NCI-H2107 treated with DMSO at 0.1 percent for 48 hours (cell line): ENCODE measurements around the gene LDHD.

Experiments
- DNase-seq: peaks from one replicate; lab custom pipeline; 2025; ENCODE audit not compliant: unreplicated experiment; lab: John Stamatoyannopoulos, UW

LDHD gene

DNA sequence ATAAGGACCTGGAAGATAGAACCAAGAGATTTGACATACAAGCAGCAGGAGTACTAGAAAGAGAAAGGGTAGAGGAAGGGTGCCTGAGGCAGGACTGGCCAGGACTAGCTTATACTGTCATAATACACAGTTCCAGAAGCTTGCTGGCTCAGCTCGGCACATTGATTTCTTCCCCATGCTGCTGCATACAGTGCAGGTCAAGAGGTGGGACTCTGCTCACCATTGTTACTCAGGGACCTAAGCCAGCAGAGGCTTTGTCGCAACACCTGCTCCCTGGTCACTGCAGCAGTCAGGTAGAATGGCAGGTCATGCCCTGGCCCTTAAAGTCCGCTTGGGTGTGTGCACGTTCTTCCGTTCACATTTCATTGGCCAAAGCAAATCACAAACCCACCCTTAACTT lies 32.8 kb downstream of the LDHD start:
- DNase-seq, result no peak

DNA sequence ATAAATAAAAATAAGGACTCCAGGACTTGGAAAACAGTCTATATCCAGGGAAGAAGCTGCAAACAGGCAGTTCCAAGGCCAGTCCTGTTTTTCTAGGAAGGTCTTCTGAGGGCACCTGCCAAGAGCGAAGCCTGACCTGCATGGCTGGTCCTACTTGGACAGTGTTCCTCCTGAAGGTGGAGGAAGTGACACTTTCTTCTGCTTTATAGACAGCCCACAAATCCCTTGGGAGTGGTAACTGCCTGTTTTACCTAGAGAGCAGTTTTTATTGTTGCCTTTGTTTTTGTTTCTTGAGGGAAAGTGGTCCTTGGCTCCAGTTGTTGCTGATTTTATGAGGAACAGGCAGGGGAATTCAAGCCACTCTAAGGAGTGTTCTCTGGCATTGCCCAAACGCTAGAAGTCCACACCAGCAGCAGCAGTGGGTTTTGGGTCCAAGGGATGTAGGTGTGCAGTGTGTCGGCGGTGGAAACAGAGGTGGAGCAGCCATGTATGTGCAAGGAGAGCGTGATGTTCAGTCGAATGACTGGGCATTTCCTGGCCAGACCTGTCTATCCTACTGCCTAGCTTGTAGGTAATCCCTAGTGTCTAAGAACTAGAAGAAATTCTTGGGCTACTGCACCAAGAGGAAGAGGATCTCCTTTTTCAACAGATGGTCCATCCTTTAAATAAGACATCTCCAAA lies 35.3 kb downstream of the LDHD start:
- DNase-seq, result no peak

DNA sequence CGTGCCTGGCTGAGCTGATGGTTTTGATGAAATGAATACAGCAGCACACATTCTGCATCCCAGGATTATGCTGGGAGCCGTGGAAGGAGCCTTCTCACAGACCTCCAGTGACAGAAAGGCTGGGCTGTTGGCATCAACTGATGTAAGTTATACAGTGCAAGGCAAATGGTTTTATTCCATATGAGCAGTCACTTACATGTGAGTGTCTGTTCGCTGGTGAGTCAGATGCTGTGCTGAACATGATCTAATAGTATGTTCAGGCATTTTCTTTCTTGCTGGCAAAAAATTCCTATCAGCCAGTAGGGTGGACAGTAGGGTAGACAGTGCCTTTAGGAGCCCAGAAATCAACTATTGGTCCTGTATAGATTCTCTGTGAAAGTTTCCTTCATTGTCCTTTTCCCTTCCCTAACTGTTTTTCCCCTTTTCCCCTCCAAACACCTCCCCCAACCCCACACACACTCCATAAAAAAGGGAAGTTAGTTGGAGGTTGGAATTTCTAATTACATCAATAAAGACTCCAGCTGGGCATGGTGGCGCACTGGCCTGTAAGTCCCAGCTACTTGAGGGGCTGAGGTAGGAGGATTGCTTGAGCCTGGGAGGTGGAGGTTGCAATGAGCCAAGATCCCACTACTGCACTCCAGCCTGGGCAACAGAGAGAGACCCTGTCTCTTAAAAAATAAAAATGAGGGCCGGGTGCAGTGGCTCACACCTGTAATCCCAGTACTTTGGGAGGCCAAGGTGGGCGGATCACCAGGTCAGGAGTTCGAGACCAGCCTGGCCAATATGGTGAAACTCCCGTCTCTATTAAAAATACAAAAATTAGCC lies 36.2 kb downstream of the LDHD start:
- DNase-seq, result no peak

DNA sequence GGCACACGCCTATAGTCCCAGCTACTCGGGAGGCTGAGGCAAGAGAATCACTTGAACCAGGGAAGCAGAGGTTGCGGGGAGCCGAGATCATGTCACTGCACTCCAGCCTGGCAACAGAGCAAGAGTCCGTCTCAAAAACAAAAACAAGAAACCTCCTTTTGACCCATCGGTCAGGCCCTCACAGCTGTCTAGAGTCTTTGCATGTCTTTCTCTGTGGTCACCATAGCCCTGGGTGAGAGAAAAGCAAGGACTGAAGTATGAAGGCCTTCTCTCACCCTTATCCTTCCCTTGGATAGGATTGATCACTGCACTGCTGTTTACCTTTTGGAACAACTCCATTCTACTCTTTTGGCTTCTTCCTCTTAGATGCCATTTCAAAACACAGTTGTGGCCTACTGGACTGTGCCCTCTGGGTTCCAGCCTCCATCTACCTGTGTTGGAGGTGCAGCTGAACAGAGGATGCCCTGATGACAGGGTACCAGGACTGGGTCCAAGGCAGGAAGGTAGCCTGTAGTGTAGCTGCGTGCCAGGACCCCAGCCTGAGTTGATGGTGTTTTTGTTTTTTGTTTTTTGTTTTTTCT lies 37.1 kb downstream of the LDHD start:
- DNase-seq, result no peak

DNA sequence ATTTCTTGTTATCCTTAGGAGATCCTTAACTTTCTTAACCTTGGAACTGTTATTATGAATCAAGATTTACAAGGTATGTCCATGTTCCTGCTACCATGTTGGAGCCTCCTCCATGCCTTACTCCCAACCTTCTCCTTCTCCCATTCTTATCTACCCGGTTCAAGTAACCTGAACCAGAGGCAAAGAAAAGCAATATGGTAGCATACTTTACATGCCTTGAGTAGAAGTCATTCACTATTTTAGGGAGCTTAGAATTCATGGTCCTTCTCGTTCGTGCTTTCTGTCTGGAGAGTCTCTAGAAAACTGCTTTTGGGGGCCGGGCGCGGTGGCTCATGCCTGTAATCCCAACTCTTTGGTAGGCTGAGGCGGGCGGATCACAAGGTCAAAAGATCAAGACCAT lies 37.7 kb downstream of the LDHD start:
- no peak for DNase-seq

DNA sequence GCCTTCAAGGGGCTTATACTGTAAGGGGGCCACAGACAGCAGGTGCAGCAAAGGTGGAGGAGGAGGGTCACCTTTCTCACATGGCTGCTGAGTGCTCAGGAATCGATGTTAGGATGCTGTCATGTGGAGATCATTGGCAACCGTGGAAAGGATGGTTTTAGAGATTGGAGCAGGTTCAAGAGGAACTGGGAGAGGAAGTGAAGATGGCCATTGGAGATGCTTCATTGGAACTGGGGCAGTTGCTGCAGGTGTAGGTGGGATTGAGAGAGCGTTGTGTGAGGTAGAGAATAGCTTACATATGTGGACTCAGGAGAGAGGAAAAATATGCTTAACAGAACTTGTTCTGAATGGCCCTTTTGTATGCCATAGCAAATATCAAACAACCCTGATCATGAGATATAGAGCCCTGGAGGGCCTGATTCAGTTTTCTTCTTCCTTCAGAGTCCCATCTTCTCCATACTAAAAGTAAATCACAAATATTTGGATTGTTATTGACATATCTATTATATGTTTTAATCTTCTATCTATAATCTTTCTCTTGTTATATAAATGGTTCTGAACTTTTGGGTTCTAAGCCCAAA lies 40.8 kb downstream of the LDHD start:
- no peak for DNase-seq

DNA sequence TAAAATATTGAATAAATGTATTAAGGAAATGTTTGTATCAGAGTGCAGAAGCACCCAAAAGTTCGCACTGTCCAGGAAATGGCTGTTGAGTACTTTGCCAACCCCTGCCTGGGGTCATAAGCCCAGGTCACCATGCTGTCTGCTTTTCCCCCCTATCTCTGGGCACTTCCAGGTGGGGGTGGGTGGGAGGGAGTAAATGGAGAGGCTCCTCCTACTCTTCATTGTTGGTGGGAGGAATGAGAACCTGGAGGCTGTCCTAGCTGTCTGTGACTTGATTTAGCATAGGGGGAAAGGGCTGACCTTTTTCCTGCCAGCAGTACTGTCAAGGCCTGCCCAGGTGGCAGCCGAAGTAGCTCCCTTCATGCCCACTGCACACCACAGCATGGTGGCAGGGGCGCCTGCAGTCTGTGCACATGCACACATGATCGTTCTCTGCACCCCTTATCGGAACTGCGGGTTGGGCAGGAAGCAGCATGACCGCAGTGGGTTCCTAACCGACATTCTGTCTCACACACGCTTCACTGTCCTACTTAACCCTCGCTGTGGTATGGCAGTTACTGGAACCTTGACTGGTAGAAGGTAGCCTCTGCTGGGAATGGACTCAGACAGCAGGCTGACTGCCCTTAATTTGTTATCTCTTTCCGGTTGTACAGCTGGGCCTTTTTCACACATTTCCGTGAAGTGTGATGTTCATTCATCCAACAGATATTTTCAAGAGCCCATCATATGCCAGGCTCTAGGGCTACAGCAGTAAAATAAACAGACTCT lies 41.5 kb downstream of the LDHD start:
- no peak for DNase-seq

DNA sequence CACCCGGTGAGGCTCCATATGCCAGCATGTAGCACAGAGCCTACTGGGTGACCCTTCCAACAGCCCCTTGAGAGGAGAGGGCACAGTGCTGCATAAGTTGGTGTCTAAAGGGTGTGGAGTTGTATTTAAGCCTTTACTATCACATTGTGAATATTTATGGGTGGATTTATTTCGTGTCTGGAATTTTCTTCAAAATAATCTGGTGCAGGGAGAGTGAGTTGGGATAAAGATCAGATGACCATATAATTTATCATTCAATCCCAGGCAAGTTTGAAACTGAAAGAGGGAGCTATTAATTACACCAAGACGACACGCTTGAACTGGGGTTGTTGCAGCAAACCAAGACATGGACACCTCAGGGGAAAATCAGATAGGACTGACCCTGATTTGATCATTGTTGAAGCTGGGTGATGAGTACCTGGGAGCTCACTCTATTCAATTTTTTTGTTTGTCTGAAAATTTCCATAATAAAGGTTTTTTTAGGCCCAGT lies 42.2 kb downstream of the LDHD start:
- DNase-seq, result no peak

DNA sequence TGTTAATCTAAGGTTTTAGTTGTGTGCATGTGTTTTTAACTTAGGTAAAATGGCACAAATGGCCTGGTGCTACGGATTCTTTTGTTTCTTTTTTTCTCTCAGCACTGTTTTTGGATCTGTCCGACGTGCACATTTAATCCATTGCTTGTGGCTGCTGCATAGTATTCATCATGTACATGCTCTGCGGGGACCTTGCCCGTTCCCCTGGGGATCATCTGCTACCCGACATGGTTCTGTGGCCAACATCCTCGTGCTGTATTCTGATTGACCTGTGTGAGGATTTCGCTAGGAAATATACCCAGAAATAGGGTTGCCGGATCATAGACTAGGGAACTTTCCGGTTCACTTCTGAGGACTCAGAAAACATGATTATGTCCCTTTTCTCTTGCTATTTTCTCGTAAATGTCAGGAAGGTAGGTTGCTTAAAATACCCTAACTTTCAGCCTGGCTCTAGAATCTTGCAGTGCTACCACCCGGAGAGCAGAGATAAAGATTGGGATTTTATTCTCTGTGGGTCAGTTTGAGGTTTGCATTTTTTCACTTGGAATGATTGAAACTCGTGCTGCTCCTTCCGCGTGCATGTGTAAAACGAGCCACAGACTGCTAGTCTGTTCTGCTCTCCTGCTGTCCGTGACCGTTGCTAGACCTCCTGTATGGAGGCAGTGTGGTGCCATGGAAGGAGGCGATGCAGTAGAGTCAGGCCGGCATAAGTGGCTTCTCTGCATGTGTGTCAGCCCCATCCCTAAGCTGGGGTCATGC lies 42.9 kb downstream of the LDHD start:
- no peak for DNase-seq

DNA sequence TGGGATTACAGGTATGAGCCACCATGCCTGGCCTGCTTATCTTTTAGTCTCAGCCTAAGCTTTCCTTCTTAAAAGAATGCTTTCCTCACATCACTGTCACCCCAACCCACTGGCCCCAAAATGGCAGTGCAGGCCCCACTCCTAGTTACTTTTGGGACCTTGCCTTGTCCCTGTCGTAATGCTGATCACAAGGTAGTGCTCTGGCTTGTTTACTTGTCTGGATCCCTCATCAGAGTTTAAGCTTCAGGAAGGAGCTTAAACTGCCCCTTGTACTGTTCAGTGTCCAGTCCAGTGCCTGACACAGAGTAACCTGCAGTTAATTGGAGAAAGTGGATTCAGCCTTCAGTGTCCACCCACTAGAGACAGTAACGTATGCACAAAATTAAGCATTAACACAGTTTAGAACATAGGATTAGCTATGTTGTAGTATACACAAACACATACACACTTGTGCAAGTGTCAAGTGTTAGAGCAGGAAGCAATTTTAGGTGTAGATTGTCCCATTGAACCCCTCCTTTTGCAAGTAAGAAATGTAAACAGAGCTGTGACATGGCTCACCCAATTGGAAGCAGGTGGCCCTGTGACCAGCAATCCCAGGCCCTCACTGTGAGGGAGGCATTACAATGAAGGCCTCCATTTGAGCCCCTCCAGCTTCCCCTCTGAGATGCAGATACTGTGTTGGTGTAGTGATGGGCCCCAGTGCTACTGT lies 44.2 kb downstream of the LDHD start:
- DNase-seq, result no peak

DNA sequence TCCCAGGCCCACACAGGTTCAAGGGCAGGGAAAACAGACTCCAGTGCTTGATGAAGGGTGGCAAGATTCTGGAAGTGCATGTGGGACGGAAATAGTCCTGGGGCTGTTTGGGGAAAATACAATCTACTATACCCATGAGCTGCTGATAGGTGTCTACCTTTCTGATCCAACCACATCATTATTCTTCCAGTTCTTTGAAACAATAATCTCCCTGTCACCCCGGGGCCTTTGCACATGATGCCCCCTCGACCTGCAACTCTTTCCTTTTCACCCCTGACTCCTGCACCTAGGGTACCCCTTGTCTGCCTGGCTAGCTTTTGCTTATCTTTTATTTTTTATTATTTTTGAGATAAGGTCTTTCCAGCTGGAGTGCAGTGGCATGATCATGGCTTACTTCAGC lies 45.0 kb downstream of the LDHD start:
- DNase-seq, result no peak

DNA sequence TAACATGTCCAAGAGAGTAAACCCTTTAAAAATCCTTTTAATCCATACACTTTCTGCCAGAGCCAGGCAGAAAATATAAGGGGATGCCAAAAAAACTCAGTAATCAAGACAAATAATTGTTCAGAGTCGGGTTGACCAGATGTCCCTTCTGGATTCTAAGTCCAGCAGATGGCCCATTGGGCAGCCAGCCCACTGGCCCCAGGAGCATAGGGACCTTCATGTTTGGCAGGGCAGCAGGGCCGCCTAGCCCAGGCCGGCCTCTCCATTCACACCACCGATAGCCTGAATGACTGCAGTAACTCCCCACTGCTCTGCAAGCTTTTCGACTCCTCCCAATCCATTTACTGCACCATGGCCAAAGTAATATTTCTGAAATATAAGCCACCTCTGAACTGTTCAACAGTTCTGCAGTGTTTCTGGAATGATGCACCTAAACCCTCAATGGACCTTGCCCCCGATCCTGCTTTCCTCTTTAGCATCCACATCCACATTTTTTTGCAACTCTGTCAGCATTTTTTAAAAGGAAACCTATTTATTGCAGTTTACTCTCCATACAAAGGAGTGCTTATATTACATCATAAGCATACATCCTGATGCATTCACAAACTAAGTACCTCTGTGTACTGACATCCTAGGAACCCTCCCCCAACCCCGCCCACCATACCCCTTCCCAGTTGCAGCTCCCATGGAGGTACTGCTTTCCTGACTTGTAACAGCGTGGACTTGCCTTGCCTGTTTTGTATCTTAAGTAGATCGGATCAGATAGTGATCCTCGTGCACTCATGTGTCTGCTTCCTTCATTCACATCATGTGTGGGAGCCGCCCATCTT lies 46.4 kb downstream of the LDHD start:
- DNase-seq, result no peak

DNA sequence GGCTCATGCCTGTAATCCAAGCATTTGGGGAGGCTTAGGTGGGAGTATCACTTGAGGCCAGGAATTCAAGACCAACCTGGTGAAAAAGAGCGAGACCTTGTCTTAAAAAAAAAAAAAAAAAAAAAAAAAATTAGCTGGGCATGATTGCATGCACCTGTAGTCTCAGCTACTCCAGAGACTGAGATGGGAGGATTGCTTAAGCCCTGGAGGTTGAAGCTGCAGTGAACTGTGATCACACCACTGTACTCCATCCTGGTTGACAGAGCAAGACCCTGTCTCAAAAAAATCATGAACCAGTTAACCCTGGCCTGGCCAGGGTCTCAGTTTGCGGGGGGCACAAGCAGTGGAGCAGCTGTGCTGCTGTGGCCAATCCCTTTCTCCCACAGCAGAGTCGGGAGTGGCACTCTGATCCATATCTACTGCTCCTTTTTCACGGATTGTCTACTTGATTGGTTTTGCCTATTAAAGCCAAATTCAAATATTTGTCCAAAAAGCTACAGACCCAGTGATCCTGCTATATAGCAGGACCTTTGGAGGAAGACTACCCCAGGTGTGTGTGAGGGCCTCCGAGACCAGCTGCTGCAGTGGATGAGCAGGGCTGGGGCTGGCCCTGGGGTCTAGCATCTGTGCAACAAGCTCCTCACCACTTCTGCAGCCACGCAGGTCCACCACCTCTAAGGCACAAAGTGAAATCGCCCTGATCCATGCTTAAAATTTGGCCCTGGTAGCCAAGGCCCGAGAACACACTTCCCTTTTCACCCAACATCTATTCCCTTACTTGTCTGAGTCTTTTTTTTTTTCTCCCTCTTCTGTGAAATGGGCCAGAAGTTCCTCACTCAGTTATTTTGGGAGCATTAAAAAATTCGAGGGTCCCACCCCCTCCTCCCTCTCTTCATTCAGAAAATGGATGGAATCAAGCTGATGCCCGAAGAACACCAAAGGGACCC lies 48.2 kb downstream of the LDHD start:
- DNase-seq, result no peak

DNA sequence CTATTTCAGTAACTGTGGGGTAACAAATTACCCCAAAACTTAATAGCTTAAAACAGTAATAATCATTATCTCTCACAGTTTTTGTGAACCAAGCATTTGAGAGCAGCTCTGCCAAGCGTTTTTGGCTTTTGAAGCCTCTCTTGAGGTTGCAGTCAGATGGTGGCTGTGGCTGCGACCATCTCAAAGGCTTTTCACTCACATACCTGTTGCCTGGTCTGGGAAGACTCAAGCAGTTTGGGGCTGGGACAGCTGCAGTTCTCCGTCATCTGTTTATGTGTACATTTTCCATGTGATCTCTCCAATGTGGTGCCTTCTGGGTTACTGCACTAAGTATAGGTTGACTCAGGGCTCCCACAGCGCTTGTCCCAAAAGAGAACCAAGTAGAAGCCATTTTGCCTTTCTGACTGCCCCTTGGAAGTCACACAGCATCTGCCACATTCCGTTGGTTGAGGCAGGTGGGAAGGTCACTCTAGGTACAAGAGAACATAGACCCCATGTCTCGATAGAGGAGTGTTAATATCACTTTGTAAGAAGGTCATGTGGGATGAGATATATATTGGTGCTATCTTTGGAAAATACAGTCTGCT lies 49.6 kb downstream of the LDHD start:
- no peak for DNase-seq

DNA sequence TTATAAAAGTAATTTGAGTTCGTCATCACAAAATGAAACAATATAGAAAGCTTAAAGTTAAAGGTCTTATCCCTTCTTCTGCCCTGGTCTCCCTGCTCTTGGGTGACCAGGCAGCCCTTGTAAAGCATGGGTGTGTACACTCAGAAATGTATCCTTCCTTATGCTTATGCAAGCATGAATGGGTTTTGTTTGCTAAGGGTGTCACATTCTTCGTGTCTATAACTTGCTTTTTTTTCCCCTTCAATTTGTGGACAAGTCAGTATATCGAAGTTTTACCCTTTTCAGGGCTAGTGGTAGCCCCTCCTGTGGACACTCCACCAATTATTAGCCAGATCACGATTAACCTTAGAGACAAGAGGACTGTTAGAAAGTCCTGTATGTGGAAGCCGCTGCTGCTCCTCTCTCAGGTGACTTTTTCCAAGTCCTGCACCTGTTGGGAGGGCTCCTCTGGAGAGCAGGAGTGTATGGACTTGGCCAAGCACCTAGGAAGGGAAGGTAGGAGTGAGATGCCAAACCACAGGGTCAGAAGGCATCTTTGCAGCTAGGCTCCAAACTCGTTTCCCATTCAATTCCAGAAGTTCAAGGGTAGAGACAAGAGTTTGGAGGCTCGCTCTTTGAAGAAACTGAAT lies 50.9 kb downstream of the LDHD start:
- no peak for DNase-seq

DNA sequence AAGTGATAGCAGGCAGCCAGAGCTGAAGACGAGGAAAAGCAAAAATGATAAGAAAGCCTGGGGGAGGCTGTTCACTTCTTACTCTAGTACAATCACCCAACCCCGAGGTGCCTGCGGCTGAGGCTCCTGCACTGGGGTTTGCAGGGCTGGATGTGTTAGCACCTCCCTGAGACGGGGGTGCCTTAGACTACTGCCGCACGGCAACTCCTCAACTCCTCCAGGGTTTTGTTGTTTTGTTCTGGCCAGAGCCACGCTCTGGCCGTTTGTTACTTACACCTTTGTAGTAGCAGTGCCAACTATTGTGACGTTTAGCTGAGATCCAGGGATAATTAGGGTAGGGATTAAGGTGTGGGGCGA lies 51.5 kb downstream of the LDHD start:
- no peak for DNase-seq
